ENCODE measurements around the gene HDAC3.

The HDAC3 gene

DNA sequence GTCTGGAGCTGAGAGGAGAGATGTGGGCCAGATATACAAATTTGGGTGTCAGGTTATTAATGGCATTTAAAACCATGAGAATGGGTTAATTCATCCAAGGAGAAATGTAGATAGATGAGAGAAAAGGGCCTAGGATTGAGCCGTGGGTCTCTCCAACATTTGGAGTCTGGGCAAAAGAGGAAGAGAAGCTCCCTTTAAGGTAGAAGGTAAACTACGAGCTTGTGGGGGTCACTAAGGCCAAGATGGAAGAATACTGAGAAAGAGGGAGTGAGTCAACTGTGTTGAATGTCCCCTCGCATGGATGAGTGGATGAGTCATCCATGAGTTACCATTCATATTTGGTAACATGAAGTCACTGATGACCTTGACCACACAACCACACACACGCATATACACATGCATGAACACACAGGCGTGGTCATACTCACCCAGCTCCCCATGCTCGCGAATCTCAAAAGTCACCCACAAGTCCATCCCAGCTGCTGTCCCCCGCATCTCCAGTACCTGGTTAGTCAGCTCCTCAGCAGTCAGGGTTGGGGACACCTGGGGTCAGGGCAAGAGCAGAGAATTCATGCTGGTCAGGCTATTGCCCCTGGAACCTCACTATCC, 21.4 kb upstream of the HDAC3 start:
- DNase-seq (ENCODE audit: low read depth, low spot score): no peak

DNA sequence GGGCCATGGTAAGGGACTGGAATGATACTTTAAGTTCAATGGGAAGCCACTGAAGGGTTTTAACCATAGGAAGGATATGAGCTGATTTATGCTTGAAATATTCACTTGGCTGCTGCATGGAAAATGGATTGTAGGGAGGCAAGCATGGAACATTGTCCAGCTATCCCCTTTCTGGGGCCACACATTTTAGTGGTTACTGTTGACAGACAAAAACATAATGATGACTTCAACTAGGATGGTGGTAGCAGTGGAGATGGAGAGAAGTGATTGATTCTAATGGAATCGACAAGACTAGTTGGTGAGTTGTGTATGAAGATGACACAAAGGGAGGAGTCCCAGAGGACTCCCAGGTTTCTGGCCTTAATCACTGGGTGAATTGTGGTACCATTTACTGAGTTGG, 20.8 kb upstream of the HDAC3 start:
- DNase-seq (ENCODE audit: low read depth, low spot score): no peak

DNA sequence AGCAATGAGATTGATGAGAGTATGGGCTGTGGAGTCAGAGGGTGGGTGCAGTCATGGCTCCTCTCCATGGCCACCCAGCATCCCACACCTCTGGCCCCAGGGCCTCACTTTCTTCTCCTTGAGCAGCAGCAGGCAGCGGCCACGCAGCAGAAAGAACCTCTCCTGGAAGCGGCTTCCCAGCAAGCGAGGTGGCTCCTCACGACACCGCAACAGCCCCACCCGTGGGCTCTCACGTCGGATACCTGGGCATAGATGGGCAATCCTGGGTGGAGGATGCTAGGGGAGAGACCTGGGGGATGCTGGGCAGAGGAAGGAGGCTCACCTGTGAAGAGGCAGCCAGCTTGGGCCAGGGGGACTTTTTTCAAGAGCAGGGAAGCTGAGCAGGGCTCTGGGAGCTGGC, 19.7 kb upstream of the HDAC3 start:
- no peak for DNase-seq (ENCODE audit: low read depth, low spot score)

DNA sequence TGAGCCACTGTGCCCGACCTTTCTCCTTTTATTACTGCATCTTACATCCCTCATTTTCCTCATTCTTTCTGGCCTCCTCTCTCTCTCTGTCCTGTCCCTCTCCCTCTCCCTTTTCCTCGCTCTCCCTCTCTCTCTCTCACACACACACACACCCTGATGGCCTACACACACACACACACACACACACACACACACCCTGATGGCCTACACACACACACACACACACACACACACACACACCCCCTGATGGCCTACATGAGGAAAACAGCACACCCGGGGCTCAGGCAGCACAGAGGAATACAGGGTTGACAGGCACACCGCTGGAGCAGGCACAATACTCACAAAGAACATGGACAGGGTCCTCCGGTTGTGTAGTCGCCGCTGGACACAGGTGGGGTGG, 18.4 kb upstream of the HDAC3 start:
- no peak for DNase-seq (ENCODE audit: low read depth, low spot score)

DNA sequence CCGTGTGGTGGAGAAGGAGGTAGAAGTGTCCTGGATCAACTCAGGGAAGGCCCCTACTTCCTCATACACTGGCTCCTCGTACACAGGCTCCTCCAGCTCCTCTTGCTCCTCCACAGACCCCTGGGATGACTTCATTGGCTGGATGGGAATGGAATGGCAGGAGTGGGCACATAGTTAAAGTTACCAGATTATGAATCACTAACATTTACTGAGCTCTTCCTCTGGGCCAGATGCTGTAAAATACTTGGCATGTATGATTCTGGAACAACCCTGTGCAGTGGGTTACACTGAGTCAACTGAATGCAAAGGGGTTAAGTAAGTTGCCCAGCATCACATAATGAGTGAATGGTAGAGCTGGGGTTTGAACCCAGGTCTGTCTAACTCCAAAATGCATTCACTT, 17.6 kb upstream of the HDAC3 start:
- DNase-seq (ENCODE audit: low read depth, low spot score): no peak

DNA sequence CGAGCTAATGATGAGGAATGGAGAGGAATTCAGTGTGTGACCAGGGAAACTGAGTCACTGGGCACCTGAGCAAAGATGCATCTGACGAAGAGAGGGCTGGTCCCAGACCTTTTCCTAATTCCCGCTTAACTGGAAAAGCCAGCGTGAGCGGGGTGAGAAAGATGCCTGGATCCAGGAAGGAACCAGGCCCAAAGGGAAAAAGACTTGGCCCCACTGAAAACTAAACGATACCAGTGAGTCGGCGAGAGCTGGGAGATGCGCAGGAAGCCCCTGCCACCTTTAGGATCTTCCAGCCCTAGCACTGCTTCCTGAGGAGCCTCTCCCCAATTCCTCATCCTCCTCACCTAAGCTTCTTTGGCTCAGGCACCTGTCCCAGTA, 15.1 kb upstream of the HDAC3 start:
- DNase-seq (ENCODE audit: low read depth, low spot score): no peak

DNA sequence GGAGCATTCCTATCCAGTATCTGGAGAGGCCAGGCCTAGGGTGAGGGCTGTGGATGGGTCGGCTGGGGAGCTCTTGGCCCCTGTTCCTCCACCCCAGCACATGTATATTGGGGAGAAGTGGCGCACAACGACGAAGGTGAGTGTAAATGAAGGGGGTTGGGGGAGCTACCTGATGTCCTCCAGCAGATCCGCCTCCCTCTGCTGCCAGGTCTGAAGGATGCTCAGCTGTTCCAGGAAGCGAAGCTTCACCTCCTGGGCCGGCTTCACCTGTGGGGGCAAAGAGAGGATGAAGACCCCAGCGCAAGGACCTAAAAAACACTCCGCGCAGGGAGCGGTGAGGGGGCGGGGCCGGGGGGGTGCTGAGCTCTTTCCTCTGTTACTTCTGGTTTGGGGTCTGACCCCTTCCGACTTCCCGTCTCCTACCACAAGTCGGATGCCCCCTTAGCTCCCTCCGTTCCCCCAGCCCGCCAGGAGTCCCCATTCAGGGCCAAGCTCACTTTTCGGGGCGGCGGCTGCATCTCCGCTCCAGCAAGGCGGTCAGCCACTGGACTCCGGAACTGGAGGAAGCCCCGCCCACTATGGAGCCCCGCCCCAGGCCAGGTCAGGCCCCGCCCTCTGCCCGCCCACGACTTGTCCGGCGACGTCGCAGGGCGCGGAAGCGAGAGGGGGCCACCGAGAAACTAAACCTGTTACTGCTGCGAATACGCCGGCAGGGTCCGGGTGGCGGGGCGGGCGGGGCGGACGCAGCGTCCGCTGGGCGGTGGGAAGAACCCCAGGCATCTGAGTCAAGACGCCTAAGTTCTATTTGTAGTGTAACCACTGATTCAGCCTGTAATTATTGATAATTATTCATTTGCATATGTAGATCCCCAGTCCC, 14.4 kb upstream of the HDAC3 start, which contains the start of gene FCHSD1:
FCHSD1 (minus strand) TSS at position 568 of the 877 bp plus-strand sequence; CDS start at position 518, 50 bp downstream.
- no peak for DNase-seq (ENCODE audit: low read depth, low spot score)

DNA sequence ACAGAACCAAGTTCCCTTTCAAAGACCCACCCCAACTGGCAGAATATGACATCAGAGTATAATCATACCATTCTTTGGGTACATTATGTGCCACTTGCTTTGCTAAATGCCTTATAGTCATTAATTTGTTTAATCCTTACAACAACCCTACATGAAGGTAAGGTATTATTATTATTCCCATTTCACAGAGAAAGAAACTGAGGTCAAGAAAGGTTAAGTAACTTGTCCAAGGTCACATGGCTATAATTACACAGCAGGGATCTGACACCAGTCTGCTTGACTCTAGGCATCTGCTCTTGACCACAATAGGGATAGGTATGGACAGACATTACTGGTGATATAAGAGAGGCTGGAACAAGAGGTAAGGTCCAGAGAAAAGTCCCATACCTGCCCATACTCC, 13.3 kb upstream of the HDAC3 start:
- DNase-seq (ENCODE audit: low read depth, low spot score): no peak

DNA sequence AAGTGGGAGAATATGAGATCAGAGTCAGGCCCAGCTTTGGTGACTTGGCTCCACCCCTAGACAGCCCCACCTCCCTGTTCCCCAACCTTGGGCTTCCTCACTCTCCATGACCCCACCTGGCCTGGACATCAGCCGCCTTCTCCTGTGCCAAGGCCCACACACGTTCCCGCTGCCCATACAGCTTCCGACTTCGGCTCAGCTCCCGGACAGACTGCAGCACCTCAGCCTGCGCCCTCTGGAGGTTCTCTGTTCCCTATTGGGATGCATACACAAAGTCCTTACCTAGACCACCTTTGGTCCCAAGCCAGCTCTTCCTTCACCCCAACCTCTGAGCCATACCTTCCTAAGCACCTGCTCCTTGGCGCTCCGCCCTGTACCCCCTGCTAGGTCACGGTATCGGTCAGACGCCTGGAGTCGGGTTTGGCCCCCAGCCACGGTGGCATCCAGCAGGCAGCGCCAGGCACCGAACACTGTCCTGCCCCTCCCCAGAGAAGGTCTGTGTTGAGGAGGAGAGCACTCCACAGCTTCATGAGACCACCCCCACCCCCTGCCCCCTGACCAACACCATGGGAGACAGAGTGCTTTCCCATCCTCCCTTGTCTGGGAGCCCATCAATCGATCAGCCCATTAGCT, 12.5 kb upstream of the HDAC3 start:
- DNase-seq (ENCODE audit: low read depth, low spot score): no peak

DNA sequence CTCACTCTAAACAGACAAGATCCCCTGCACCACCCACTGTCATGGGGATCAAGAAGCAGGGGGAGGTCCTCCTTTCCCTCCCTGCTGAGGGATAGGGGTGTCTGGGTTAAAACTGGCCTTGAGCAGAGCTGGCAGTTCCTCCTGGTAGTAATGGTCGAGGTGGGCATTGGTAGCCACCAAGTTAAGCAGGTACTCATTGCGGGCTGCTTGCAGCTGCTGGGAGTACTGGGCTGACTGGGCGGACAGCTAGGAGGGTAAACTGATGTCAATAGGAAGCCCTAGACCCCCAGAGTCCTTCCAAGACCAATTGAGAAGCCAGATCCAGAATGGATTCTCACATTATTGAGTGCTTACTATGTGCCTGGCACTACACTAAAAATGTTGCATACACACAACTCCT, 11.2 kb upstream of the HDAC3 start:
- no peak for DNase-seq (ENCODE audit: low read depth, low spot score)

DNA sequence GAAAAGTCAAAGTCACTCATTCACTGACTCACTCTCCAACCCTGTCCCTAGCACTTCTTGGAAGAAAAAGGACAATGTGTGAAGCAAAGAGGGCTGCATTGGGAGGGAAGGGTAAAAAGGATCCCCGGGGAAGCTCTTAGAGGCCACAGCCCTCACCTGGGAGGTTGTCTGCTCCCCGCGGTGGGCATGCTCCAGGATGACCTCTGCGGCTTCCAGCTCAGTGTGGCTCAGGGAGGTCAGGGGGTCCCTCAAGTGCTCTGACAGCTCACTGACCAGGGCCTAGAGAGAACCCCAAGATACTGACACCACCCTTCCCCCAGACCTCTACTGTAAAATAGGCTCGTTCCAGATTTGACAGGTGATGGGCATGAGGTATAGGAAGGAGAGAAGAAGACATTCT, 10.6 kb upstream of the HDAC3 start:
- no peak for DNase-seq (ENCODE audit: low read depth, low spot score)

DNA sequence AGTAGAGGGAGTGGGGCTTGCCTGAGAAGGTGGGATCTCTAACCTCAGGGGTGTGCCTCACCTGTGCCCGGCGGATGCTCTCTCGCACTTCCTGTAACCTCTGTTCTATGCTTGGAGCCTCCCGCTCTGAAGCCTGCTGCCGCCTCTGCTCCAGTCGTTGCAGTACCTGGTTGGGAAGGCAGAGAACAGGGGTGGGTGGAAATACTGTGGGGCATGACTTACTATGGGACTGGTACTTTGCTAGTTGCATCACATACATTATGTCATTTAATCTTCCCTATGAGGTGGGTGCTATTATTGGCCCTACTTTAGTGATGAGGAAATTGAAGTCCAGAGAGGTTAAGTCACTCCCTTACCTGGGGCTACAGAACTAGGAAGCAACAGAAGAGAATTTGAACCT, 9.4 kb upstream of the HDAC3 start:
- no peak for DNase-seq (ENCODE audit: low read depth, low spot score)

DNA sequence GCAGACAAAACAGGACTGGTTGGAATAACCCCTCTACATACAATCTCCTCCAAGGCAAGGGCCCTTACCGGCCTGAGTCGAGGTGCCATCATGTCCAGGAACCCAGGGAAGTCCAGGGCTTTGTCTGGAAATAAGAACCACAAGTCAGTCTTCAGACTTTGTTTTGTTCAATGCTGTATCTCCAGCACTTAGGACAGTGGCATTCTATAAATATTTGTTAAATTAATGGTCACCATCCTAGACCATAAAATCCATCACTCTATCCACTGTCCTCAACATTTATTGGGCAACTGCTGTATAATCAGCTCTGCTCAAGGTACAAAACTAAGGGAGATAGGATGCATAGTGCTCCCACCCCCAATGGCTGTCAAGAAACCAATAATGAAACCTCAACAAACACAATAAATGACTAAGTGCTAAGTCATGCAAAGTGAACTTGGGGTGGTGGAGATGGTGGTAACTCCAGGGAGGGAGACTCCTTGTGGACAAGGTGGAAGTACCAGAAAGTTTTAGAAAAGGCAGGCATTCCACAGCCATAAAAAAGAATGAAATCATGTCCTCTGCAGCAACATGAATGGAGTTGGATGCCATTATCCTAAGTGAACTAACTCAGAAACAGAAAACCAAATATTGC, 5.1 kb upstream of the HDAC3 start:
- no peak for DNase-seq (ENCODE audit: low read depth, low spot score)

DNA sequence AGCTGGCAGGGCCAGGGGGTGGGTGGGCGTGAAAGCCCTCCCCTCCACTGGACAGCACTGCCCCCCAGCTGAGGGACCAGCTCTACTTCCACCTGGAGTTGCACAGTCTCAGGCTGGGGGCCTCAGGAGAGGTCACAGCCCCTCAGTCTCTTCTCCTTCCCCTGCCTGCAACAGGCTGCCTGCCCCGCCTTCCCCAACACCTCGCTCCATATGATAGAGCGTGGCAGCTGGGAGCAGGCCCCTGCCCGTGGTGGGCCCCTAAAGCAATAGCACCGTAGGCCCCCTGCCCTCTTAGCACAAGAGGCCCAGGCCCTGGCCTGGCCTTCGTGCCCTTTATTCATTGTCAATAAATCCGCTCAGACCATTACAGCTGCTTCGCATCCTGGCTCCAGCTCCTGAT, 4.0 kb upstream of the HDAC3 start:
- DNase-seq (ENCODE audit: low read depth, low spot score): no peak

DNA sequence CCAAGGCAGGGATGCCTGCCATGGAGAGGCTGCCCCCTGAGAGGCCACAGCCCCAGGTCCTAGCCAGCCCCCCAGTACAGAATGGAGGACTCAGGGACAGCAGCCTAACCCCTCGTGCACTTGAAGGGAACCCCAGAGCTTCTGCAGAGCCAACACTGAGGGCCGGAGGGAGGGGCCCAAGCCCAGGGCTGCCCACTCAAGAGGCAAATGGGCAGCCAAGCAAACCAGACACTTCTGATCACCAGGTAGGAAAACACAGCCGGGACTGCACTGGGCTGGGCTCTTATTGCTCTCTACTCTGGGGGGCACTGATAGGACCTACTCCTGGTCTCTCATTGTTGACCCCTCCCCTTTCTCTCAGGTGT, 3.4 kb upstream of the HDAC3 start:
- DNase-seq (ENCODE audit: low read depth, low spot score): no peak

DNA sequence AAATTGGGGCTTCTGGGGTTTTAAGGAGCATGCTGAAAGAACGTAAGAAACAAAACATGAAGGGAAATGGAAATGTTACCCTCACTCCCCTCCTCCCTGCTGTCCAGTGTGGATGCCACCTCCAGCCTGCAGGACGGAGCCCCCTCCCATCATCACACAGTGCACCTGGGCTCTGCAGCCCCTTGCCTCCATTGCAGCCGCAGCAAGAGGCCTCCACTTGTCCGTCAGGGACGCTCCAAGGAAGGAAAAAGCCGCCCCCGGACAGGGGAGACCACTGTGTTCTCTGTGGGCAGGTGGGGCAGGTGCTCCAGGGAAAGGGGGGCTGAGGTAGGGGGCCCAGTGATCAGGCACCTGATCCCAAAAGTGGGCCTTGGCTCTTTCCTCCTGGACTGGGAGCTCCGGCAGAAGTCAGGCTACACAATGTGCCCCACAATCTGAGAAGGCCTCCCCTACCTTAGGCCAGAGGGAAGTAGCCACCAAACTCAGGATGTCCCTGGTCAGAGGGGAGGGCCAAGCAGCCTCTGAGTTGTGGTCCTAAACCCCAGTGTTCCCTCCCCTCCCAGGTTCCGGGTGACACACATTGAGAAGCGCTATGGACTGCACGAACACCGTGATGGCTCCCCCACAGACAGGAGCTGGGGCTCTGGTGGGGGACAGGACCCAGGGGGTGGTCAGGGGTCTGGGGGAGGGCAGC, 2.9 kb upstream of the HDAC3 start:
- no peak for DNase-seq (ENCODE audit: low read depth, low spot score)

DNA sequence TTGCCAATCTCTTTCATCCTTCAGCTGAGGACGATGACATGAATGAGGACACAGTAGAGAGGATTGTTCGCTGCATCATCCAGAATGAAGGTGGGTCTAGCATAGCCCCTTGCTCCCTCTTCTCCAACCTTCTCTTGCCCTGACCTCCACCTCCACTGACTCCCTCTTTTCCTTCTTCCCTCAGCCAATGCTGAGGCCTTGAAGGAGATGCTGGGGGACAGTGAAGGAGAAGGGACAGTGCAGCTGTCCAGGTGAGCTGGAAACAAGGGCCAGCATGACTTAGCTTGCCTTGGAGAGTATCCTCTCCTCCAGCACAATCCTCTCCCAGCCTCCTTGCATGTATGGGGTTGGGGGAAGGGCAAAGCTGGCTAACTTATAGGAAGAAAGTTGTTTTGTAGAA, 2.1 kb upstream of the HDAC3 start:
- no peak for DNase-seq (ENCODE audit: low read depth, low spot score)

DNA sequence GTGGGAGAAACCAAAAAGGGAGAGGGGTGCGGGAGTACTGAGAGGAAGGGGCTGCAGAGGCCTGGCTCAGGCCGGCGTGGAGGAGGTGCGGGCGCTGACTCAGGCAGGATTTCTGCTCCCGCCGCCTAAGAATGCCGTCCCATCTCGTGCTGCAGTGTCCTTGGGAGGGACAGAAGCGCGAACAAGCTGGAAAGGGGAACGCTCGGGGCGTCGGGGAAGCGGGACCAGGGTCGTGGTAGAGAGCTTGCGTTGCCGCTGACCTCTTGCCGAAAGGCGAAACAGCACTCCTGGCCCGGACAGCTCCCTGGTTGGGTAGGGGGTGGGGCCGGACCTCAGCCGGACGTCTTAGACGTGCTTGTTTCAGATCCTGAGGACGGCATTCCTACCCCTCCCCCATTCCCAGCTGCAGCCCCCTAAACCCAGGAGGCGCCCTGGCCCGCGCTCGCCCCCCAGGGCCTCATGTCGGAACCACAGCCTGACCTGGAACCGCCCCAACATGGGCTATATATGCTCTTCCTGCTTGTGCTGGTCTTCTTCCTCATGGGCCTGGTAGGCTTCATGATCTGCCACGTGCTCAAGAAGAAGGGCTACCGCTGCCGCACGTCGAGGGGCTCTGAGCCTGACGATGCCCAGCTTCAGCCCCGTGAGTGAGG, 1.2 kb upstream of the HDAC3 start:
- DNase-seq (ENCODE audit: low read depth, low spot score): no peak

DNA sequence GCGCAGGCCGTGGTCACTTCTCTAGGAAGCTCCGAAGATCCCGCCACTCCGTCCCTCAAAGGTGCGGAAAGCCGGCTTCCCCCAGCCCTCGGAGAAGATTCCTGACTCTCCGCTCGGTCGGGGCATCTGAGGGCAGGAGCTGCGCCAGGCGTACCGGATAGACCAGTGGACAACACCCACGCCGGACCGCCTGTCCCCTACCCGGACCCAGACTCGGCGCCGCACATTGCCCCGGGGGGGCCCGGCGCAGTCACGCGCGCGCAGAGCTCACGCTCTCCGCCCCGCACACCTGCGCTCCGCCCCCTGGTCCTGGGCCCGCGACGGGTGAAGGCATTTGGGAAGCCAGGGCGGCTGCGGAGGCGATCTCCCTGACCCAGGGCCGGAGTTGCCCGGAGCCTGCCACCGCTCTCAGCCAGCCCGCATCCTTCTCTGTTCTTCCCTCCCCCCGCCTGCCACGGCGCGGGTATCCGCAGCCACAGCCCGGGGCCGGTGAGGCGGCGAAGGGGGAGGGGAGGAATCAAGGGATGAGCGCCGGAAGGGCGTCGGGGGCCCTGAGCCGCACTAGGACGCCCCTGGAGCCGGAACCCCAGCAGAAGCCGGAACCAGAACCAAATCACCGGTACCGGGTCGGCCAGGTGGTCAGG, 596 bp upstream of the HDAC3 start:
- no peak for DNase-seq (ENCODE audit: low read depth, low spot score)

DNA sequence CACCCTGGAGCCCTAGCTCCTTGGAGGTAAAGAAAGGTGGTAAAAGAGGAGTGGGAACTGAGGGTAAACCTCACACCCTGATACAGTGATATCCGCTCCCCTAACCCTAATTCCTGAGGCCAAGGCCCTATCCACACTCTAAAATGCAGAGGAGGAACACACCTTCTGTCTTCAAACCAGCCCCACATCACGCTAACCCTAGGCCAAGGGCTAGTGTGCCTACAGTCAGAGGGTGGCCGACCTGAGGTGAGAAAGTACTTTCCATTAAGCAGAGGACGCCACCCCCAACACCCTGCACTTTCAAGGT, 590 bp downstream of the HDAC3 start:
- DNase-seq (ENCODE audit: low read depth, low spot score): no peak

DNA sequence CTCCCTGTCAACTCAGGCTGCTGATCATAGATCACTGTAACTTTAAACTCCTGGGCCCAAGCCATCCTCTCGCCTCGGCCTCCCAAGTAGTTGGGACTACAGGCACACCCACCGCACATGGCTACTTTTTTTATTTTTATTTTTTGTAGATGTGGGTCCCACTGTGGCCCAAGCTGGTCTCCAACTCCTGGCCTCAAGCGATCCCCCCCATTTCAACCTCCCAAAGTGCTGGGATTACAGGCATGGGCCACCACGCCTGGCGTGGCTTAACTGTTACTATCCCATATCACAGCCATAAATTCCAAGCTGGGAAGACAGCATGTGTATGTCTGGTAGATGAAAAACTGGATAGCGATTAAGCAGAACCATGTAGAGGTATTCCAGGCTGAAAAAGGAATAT, 1.0 kb downstream of the HDAC3 start:
- DNase-seq (ENCODE audit: low read depth, low spot score): no peak

Measured in brain pericyte (primary cell).